Kidney capillary endothelial cell (primary cell): ENCODE results near the gene CCT7.
"Not testable (repeated sequence)": the region's sequence is repeated elsewhere in the genome, so short reads cannot be mapped to it uniquely, and the experiment has no call there.

Experiments used
- DNase-seq: peaks from one replicate; pipeline ENCODE4 v3.0.0-alpha.2; 2018; ENCODE audit warnings: low spot score

Gene CCT7

DNA sequence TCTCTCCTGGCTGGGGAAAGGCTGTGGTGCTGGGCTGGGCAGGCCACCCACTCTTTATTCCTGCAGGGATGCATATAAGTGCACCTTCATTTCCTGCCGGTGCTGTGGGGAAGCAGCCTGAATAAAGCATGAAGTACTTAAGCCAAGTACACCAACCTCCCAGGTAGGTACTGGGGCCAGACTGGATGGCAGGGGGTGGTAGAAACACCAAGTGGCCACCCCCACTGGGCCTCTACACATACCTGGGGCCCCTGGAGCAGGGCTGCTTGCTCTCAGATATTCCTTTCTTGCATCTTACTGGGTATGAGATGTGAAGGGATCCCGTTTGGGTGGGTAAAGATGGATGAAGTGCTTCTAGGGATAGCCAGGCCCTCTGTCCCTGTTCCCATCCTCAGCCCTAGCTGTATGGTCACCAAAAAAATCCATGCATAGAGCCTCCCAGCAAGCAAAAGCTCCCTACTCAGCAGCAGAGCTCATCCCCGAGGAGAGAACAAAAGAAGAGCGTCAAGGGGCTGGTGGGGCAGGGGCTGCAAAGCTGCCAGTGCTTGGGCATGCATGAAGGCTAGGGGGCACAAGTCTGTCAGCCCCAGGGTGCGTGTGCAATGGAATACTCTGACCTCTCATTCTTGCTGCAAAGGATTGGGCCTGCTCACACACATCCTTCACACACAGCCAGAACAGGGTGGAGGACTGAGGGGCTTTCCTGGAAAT, 22.0 kb downstream of the CCT7 start:
- DNase-seq = no peak

DNA sequence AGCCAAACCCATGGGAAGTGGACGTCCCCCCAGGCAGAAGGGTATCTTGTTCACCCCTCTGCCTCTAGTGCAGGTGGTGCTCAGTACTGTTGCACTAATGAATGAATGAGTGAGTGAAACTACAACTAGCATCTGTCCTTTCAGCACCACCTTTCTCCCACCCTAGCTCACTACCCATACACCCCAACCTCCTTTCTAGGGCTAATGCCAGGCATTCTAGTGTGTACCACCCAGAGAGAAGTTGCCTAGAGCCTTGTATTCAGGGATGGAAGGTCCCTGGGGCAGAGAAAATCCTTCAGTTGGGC, 22.5 kb downstream of the CCT7 start:
- no peak for DNase-seq

DNA sequence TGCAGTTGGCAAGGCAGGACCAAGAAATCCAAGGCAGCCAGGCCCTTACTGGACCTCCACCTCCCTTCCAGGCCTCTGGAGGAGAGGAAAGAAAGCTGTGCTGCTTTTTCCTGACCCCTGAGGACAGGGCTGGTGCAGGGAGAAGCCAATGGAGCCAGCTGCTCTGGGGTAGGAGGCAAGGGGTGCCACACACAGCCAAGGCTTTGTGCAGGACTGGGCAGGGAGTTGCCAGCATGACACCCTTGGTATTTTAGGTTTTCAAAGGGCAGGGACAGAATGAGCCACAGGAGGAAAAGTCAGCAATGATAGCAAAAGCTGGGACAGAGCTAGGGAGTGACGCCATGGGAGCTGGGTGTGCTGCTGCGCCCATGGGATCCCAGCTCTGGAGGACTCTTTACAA, 22.9 kb downstream of the CCT7 start:
- no peak for DNase-seq

DNA sequence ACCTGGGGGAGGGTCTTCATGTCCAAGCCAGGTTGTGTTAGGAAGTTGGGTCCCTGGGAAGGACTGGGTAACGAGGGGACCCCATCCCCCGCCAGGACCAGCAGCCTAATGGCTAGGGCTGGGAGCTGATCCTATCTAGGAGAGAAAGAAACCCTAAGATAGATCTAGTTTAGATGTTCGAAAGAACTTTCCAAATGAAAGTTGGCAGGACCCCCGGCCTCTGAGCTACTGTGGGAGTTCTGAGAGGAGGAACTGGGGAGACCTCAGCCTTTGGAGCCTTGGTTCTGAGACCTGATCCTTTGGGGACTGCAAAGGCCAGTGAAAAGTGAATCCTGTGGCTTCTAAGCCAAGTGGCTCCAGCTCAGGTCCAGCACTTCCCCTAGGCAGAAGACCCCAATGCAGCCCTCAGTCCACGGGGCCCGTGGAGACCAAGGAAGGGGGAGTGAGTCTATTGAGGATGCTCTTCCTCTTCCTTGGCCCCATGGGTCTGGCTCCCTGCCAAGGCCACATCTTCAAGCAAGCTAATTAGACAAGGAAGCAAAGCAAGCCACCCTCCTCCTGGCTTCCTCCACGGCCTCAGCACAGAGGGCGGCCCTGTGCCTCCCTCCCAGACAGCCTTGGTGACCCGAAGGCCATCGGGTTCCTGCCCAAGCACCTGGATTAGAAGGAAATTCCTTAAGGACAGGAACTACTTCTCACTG, 23.5 kb downstream of the CCT7 start:
- DNase-seq = no peak

DNA sequence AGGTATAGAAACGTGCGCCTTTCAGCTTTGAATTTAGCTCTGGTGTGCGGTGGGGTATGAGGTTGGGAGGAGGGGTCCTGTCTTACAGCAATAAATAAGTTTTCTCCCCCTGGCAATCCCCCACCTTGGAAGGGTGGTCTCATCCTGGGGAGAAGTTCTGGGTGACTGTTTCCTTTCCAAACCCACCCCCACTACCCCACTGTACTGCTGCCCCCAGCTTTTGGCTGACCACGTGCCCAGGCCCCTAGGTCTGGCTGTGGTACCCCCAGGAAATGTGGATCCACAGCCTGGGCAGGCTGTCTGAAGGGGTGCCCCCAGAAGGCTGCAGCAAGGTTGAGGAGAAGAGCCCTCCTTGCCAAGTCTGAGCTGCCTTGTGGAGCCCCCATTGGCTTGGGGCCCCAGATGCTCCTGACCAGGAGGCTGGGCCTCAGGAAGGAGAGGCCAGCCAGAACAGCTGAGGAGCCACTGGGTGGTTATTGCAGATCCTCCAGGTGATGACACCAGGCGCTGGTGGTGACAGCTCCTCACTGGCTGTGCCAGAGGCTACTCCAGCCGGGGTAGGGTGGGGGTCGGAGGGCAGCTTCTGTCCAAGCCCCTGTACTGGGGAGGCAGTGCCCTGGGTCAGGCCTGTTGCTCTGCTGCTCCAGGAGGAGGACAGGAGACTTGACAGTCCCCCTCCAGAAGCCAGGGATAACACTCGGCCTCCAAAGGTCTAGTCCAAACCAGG, 24.2 kb downstream of the CCT7 start:
- DNase-seq = no peak

DNA sequence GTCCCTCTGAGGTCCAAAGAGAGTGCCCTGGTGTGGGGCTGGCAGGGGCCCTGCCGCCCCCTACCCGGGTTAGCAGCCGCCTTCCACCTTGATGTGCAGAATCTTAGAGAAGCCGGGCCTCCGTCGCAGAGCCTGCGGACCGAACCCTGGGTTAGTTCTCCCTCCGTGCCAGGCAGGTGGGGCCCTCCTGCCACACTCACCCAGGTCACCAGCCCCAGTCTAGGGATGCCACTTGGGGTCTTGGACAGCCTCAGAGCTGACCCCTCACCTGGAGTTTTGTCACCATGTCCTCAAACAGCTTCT, 24.8 kb downstream of the CCT7 start:
- DNase-seq = no peak

DNA sequence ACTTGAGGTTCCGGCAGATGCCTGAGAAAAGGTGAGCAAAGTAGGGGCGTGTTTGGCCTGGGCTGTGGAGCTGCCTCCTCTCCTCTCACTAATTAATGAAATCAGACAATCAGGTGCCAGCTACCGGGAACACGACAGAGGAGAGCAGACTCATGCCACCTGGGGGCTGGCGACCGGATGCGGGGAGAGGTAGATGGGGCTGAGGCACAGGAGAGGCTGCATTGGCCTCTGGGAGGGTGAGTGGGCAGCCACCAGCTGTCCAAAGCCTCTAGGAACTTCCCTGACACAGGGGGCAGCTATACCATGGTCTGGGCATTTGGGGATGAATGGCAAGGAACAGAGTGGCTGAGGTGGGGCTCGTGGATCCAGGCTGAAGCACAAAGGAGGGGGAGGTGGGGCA, 25.2 kb downstream of the CCT7 start:
- no peak for DNase-seq

DNA sequence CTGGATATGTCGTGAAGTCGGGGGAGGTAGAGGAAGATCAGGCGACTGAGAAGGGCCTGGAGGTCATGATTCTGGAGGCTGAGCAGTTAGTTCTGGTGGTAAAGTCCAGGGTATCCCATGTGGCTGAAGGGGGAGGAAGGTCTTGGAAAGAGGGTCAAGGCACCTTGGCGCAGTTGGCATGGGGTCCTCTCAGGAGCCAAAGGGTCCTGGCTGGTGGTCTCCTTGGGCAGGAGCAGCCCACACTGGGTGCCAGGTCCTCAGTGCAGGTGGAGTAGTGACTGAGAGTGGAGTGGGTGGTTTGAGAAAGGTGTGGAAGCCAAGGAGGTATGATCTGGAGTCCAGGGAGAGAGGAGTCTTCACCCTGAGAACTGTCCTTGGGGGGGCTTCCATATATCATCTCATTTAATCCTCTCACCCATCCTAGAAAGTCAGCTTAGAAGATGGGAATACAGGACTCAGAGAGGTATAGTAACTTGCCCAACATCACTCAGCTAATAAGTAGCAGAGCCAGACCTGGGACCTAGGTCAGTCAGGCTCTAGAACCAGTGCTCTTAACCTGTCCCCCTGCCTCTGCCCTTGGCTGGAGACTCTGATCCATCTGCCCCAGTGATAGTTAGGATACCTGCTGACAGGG, 25.7 kb downstream of the CCT7 start:
- DNase-seq = no peak

DNA sequence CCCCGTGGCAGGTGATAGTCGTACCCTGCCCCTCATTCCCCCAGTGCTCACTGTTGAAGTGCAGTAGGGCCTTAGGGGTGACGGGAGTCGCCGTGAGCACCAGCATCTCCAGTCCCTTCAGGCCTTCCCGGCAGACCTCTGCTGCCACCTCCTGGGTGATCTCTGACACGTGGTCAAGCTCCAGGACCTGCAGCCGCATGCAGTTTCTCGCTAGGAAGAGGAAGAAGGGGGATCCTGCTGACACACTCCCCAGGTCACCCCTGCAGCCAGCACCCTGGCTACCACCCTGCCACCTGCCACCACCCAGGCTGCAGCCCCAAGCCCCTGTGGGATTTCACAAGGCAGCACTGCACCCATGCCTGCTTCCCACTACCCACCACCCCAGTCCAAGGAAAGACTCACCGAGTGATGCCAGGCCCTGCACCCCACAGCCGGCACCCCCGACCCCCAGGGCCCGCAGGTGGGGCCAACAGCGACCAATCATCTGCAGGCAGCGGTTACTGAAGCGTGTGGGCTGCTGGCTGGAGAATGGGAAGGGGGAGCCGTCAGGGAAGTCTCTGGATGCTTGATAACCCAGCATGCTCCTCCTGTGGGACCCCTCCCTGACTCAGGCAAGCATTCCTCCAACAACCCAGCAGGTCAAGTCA, 26.4 kb downstream of the CCT7 start:
- peak; percentile 62 for DNase-seq

DNA sequence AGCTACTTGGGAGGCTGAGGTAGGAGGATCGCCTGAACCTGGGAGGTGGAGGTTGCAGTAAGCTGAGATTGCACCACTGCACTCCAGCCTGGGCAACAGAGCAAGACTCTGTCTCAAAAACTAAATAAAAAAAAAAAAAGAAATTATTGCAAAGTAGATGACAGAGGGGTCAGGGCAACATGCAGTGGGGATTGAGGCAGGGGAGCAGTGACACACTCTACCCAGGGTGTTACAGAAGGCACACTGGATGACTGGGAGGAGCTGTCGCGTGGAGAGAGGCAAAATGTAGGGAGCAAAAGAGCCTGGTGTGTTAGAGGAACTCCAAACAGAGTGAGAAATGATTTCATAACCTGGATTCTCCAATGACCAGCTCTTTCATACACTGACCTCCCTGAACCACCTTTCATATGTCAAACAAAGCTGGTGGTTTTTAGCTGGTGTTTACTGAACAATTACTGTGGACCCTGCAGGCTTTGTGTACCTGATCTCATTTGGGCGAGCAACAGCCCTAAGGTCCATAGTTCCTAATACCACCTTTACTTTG, 28.1 kb downstream of the CCT7 start:
- DNase-seq = no peak

DNA sequence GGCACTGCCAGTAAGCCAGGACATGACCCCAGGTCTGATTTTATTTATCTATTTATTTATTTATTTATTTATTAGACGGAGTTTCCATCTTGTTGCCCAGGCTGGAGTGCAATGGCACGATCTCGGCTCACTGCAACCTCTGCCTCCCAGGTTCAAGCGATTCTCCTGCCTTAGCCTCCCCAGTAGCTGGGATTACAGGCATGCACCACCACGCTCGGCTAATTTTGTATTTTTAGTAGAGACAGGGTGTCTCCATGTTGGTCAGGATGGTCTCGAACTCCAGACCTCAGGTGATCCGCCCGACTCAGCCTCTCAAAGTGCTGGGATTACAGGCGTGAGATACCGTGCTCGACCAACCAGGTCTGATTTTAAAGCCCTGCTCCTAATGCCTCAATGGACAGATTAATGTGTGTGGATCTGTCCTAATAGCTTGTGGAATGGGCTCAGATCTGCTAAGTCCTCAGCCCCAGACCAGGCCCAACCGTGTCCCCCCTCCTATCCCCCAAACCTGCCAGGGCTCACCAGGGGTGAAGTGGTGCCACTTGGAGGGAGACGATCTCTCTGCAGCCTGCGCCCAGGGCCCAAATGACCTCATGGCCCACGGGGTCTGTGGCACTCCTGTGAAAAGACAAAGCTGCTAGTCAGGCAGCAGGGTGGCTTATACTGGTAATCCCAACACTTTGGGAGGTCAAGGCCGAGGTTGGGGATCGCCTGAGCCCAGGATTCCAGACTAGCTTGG, 28.8 kb downstream of the CCT7 start:
- DNase-seq = not testable (repeated sequence)

DNA sequence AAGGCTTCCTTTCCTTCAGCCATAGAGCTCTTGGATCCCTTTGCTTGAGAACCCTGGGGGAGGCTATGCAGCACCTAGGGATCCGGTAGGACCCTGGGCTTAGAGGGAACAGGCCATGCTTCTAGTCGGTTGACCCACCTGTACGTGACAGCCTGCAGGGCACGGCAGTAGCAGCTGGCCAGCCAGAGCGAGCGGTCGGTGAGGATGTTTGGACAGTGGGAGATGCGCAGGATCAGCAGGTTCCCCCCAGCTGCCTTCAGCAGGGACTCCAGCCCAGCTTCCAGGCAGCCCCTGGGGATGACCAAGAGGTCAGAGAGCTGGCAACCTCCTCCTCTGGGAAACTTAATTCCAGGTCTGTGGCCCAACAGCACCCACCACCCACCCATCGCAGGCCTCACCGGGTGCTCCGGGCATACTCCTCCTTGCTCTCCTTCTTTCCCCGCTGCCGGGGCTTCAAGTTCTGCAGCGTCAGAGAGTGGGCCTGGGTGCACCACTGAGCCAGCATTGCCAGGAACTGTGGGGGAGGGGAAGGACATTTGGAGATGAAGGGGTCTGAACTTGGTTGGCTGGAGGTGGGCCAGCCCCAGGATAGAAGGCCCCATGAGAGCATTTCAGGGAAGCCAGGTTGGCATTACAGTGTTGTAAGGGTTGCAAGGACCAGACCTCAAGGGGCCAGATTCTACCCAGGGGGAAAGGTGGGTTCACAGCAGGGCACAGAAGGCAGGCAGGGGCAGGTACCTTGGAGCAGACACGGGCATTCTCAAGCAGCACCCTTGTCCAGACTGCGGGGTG, 29.6 kb downstream of the CCT7 start:
- DNase-seq = no peak

DNA sequence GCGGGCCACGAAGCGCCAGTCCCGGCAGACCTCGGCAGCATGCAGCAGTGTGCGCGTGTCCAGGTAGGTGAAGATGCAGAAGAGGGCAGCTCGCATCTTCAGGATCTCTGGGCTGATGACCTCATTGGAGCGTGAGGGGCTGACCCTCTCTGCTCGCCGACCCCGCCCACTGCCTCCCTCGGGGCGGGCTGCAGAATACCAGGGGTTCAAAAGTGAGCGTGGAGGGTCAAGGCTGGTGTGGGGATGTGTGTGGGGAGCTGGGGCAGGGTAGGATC, 30.2 kb downstream of the CCT7 start:
- DNase-seq = no peak

DNA sequence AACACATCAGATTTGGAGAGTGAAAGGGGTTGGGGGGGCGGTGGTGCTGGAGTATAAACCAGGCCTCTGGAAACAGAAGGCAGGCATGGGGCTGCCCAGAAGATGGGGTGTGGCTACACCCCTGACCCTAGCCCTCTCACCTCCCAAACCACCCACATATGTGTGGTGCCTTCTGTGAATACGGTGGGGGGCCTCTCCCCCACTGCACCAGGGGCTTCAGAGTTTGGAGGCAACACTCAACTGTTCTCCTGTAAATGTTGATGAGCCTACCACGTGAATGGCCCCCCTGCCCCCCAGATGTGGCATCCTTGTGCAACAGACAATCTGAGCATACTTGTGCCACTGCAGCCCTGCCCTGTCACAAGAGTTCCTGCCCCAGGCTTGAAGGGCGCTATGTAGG, 30.7 kb downstream of the CCT7 start:
- no peak for DNase-seq

DNA sequence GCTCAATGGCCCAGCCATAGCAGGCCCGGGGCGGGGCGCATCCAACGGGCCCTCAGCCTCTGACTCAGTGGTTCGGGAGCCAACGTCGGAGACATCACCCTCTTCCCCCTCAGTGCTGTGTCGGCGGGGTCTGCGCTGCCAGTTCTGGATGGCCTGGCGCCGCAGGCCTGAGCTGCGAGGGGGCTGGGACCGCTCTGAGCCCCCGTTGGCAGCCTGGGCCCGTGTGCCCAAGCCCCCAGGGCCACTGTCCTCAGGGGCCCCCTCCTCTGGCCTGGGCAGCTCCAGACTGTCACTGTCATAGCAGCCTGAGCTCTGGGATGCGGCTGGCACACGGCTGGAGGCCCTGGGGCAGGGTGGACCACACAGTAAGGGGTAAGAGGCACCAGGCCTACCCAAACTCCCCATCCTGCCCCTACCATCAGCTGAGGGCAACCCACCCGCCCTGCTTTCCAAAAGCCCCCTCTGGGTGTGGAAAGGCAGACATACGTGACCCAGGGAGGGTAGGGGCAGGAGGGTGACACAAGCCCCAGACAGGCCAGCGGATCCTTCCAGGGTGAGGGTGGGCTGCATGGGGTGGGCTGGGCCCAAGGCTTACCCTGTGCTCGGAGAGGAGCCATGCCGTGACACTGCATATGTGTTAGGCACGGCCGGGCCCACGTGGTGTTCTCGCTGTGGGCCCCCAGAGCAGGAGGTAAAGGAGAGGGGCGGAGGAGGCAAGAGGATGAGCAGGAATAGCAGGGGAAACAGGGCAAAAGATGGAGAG, 31.4 kb downstream of the CCT7 start:
- no peak for DNase-seq

DNA sequence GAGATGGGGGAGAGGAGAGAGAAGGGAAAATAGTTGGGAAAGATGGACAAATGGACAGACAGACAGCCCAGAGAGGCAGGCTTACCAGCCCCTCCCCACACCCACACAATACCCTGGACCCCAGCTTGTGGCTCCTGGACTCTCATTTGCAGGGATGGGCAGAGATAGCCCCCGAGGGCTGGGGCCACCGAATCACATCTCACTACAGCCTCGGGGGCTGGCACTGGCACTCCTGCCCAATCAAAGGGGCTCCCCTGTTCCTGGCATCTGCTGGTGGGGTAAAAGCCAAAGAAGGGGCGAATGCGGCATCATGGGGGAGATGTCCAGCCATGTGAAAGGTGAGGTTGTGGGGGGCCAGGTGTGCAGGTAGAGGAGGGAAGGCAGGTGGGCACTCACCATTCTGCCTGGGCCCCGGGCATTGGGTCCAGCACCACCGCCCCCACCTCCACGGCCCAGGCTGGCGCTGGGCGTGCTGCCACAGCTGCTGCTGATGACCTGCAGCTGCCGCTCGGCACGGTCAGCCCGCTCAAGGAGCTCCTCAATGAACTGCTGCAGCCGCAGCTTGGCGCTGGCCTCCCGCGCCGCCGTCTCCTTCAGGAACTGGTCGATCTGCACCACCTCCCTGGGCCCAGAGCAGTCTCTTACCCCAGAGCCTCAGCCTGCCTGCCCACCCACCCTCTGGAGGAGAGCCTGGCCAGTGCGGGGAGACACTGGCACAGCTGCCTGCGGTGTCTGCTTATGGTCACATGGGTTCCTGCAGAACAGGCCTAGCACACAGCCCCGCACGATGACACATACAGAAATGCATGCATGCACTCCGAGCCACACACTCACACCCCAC, 32.2 kb downstream of the CCT7 start:
- no peak for DNase-seq

DNA sequence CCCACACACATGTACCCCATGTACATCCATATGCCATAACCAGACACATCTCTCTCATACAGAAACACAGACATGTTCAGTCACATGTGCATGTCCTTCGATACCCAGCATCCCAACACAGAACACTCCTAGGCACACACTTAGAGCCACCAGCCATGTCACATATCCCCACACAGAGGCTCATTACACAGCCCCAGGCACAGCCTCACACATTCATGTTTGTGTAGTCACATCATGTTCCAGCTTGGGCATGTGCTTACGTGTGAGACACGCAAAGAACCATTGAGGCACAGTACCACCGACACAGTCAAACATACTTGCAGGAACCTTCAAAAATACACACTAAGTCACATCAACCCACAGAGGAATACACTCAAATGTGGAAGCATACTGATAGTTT, 32.9 kb downstream of the CCT7 start:
- no peak for DNase-seq

DNA sequence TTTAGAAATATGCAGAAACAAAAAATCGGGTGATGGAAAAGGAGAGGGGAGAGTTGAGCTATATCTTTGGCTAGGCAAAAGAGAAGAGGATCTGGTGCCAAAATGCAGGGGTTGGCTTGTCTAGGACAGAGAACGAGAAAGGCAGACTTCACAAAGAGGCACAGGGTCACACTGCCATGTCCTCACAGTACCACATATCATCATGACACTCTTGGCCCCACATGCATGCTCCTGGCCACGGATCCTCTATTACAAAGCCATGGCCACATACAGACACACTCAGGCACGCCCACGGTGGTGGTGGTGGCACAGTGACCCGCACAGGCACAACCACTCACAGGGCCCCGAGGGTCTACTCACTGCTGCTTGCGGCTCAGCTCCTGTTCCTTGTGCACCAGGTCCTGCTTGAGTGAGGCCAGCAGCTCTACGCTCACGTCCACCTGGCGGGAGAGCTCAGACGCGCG, 34.3 kb downstream of the CCT7 start:
- DNase-seq = no peak
